Kidney (tissue), 14 donors: ENCODE data around the gene GTF3C4. TPM values are rescaled to one million over a fixed set of nuclear protein-coding genes. Genes with fewer than 3 reads are reported as not detected.
"Not testable (repeated sequence)": the region's sequence is repeated elsewhere in the genome, so short reads cannot be mapped to it uniquely, and the experiment has no call there.

ENCODE experiments used
- DNase-seq, 5 donors: peaks; one replicate each; pipeline ENCODE4 v3.0.0-alpha.2; 2013 to 2020
- FAIRE-seq: peaks from 2 replicates; lab custom pipeline; 2012; peaks lifted over from hg19 to GRCh38; lab: Jason Lieb, UNC
- H3K27ac ChIP-seq, 2 donors: one replicate each; pipeline ENCODE4 v1.7.0; 2013; ENCODE audit warnings: low read depth in 2 of 2, low read length in 2 of 2, inconsistent platforms in 1 of 2
- H3K27me3 ChIP-seq: one replicate; pipeline ENCODE4 v1.7.1; 2013; ENCODE audit warnings: low read length, inconsistent platforms; ENCODE audit not compliant: control insufficient read depth, insufficient read depth
- H3K36me3 ChIP-seq, 3 donors: one replicate each; pipeline versions ENCODE4 v1.7.0 to v1.7.1; 2013; ENCODE audit warnings: low read length in 3 of 3, control low read depth in 1 of 3, inconsistent platforms in 1 of 3; ENCODE audit not compliant: insufficient read depth in 3 of 3, control insufficient read depth in 2 of 3
- H3K4me1 ChIP-seq, 3 donors: one replicate each; pipeline versions ENCODE4 v1.7.0 to v1.7.1; 2013; ENCODE audit warnings: low read length in 3 of 3, inconsistent platforms in 1 of 3, low read depth in 1 of 3; ENCODE audit not compliant: control insufficient read depth in 2 of 3, insufficient read depth in 2 of 3
- H3K4me3 ChIP-seq, 3 donors: one replicate each; pipeline versions ENCODE4 v1.7.0 to v1.8.1; 2013; ENCODE audit warnings: low read length in 3 of 3, control low read depth in 1 of 3, inconsistent platforms in 1 of 3
- H3K9ac ChIP-seq, 3 donors: one replicate each; pipeline versions ENCODE4 v1.7.0 to v1.7.1; 2013; ENCODE audit warnings: low read length in 3 of 3, control low read depth in 1 of 3, inconsistent platforms in 1 of 3
- H3K9me3 ChIP-seq, 3 donors: one replicate each; pipeline versions ENCODE4 v1.7.0 to v1.7.1; 2013; ENCODE audit warnings: low read length in 3 of 3, control low read depth in 1 of 3, inconsistent platforms in 1 of 3; ENCODE audit not compliant: control insufficient read depth in 2 of 3, insufficient read depth in 1 of 3
- intact Hi-C: fragments of 100-400 bp; cut with DNase I; formaldehyde crosslinking; loops from one replicate; pipeline ENCODE4 v1.11.1; 2022
- polyA plus RNA-seq: library from polyadenylated mRNA; stranded (reverse); fragments of 350-450 nt; fragmentation: Illumina TruSeq; extraction: RNeasy Lipid Tissue Mini Kit (QIAGEN cat#74804); gene quantifications from one replicate; pipeline ENCODE4 v1.2.3, GENCODE V29; 2014; ENCODE audit warnings: low read depth, low replicate concordance; ENCODE audit not compliant: insufficient read depth
- total RNA-seq: library from RNA; stranded (reverse); fragmentation: NEBNext Ultra II Directional; extraction: Animal tissue kit (Norgen Biotek cat#: 25700); gene quantifications from one replicate; pipeline ENCODE4 v1.2.1, GENCODE V29; 2021
- TF ChIP-seq, protein P1 (sequence below): IDR thresholded peaks from 3 replicates; pipeline ENCODE4 v1.5.1; 2012; ENCODE audit warnings: mild to moderate bottlenecking, moderate library complexity, borderline replicate concordance; ENCODE audit not compliant: insufficient read depth; ENCODE audit errors: extremely low read depth
- donor health status: control.
- donor health status: control.
- donor health status: control.
- donor health status: control.
- donor health status: control.
- donor health status: DM: yes; HTN: yes; CAD: no.
- donor health status: Normal renal cell carcinoma (clear cell type).

GTF3C4 gene
- total and polyA plus RNA-seq, 2 donors from 2014 or later: 3.7 to 21.0 TPM

DNA sequence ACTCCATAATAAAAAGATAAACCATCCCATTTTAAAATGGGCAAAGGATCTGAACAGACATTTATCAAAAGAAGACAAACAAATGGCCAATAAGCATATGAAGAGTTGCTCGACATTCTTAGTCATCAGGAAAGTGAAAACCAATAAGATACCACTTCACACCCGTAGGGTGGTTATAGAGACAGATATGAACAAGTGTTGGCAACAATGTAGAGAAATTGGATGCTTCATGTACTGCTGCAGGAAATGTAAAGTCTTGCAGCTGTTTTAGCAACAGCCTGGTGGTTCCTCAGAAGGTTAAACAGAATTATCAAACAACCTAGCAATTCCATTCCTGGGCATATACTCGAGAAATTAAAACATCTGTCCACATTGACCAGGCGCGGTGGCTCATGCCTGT lies 42.5 kb downstream of the GTF3C4 start:
- intact Hi-C loops: no loop called here
- no peak overlapping the region for H3K9ac ChIP-seq
- no peaks in the 10 kb centered on the region for H3K36me3 ChIP-seq
- DNase-seq (no peak), FAIRE-seq (no peak)
- no peaks in the 10 kb centered on the region for H3K9me3 ChIP-seq
- no peak overlapping the region for H3K27ac ChIP-seq
- H3K4me1 ChIP-seq: no peaks in the 10 kb centered on the region
- H3K27me3 ChIP-seq: no peaks in the 10 kb centered on the region
- TF ChIP-seq, protein P1, sequence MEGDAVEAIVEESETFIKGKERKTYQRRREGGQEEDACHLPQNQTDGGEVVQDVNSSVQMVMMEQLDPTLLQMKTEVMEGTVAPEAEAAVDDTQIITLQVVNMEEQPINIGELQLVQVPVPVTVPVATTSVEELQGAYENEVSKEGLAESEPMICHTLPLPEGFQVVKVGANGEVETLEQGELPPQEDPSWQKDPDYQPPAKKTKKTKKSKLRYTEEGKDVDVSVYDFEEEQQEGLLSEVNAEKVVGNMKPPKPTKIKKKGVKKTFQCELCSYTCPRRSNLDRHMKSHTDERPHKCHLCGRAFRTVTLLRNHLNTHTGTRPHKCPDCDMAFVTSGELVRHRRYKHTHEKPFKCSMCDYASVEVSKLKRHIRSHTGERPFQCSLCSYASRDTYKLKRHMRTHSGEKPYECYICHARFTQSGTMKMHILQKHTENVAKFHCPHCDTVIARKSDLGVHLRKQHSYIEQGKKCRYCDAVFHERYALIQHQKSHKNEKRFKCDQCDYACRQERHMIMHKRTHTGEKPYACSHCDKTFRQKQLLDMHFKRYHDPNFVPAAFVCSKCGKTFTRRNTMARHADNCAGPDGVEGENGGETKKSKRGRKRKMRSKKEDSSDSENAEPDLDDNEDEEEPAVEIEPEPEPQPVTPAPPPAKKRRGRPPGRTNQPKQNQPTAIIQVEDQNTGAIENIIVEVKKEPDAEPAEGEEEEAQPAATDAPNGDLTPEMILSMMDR: no peak
- no peak overlapping the region for H3K4me3 ChIP-seq

DNA sequence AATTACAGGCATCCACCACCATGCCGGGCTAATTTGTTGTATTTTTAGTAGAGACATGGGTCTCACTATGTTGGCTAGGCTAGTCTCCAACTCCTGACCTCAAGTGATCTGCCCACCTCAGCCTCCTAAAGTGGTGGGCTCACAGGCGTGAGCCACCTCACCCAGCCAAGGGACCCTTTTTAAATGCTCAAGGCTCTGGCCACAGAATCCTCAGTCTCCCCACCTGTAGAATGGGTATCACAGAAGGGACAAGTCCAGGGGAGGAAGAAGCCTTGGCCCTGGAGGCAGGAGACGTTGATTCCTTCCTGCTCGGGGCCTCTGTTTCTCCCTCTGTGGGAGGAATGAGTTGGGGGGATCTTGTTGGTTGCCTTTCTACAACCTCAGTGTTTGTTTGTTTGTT lies 45.7 kb downstream of the GTF3C4 start:
- Histone ChIP-seq H3K9ac (no peak overlapping the region), H3K27ac (no peak overlapping the region), H3K4me3 (no peak overlapping the region), H3K36me3 (no peaks in the 10 kb centered on the region), H3K27me3 (no peaks in the 10 kb centered on the region), H3K4me1 (no peaks in the 10 kb centered on the region), H3K9me3 (no peaks in the 10 kb centered on the region)
- FAIRE-seq (no peak), DNase-seq (no peak)
- intact Hi-C loops: no loop called here
- TF ChIP-seq, protein P1: no peak

DNA sequence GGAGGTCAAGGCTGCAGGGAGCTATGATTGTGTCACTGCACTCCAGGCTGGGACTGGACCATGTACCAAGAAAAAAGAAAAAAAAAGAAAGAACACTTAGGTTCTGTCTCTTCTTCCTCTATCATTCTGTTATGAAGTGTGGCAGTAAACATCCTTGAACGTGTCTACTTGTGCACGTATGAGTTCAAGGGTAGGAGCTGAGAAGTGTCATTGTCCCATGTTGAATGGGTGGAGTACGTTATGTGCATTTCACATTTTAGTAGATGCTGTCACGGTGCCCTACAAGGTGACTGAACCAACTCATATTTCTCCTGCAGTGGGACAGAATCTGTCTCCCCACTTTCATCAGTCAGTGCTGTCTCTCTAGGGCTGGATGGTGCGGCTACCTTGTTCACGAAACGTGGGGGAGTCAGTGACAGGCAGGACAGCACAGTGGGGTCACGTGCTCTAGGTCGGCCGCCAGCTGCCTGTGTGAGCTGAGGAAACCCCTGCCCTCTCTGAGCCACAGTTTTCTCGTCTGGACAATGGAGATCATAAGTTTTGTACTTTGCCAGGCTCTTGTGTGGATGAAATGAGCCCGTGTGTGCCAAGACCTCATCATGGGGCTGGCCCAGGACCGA lies 47.2 kb downstream of the GTF3C4 start:
- no peaks in the 10 kb centered on the region for H3K36me3 ChIP-seq
- H3K4me1 ChIP-seq: no peaks in the 10 kb centered on the region
- H3K4me3 ChIP-seq: no peak overlapping the region
- no peak overlapping the region for H3K27ac ChIP-seq
- no peaks in the 10 kb centered on the region for H3K9me3 ChIP-seq
- H3K9ac ChIP-seq: no peak overlapping the region
- no peaks in the 10 kb centered on the region for H3K27me3 ChIP-seq
- DNase-seq (no peak), FAIRE-seq (no peak)
- TF ChIP-seq, protein P1: no peak
- intact Hi-C loops: no loop called here

DNA sequence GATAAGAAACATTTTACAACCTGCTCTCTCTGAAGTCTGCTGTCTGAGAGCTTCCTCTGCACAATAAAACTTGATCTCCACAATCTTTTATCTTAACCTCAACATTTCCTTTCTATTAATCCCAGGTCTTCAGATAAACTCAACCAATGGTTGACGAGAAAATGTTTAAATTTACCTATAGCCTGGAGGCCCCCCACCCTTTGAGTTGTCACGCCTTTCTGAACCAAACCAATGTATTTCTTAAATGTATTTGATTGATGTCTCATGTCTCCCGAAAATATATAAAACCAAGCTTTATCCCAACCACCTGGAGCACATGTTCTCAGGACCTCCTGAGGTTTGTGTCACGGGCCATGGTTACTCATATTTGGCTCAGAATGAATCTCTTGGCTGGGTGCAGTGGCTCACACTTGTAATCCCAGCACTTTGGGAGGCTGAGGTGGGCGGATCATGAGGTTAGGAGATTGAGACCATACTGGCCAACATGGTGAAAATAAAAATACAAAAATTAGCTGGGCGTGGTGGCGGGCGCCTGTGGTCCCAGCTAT lies 48.2 kb downstream of the GTF3C4 start:
- H3K9ac ChIP-seq, H3K4me1 ChIP-seq, H3K27ac ChIP-seq, H3K27me3 ChIP-seq, H3K4me3 ChIP-seq, H3K36me3 ChIP-seq, FAIRE-seq, intact Hi-C loops, H3K9me3 ChIP-seq, DNase-seq: not testable (repeated sequence)
